Smooth muscle cell of the umbilical artery (primary cell): ENCODE measurements around the gene OR5K4. TPM values are rescaled to one million over a fixed set of nuclear protein-coding genes. Genes with fewer than 3 reads are reported as not detected.

ENCODE experiments used
- total RNA-seq: library from RNA; depleted of rRNA; stranded (reverse); fragments of >200 nt; gene quantifications from 2 replicates; pipeline ENCODE4 v1.2.3, GENCODE V29; 2014

Gene OR5K4
- not detected in 2 replicates for total RNA-seq

GRCh38 chr3:98353554-98353953 is at the start of gene OR5K4:
Gene OR5K4 (plus strand): TSS chr3:98353854. CDS start chr3:98353854, 0 bp downstream.

GRCh38 chr3:98390366-98390765 is 36.7 kb downstream of the OR5K4 start, which contains the start of gene OR5K3:
Gene OR5K3 (plus strand): TSS chr3:98390666. CDS start chr3:98390666, 0 bp downstream.

Other genes starting within 250 kb of the OR5K4 start
- not detected in 2 replicates for gene OR5H1, start 223.1 kb upstream of the OR5K4 start, total RNA-seq
- gene OR5H14, start 206.4 kb upstream of the OR5K4 start, total RNA-seq: not detected in 2 replicates
- not detected in 2 replicates for gene OR5H15, start 187.2 kb upstream of the OR5K4 start, total RNA-seq
- not detected in 2 replicates for gene OR5H6, start 89.6 kb upstream of the OR5K4 start, total RNA-seq
- gene OR5H2, start 71.3 kb upstream of the OR5K4 start, total RNA-seq: not detected in 2 replicates
- not detected in 2 replicates for gene OR5K3, start 36.8 kb downstream of the OR5K4 start, total RNA-seq
- not detected in 2 replicates for gene OR5K1, start 109.3 kb downstream of the OR5K4 start, total RNA-seq
- gene OR5K2, start 143.8 kb downstream of the OR5K4 start, total RNA-seq: not detected in 2 replicates
- 116 and 134 TPM in 2 replicates for gene CLDND1, start 169.0 kb downstream of the OR5K4 start, total RNA-seq
- gene GPR15, start 178.1 kb downstream of the OR5K4 start, total RNA-seq: not detected in 2 replicates
- 37.4 and 48.8 TPM in 2 replicates for gene CPOX, start 239.8 kb downstream of the OR5K4 start, total RNA-seq